Measurements from ENCODE around the gene EPB41L1.

DNA sequence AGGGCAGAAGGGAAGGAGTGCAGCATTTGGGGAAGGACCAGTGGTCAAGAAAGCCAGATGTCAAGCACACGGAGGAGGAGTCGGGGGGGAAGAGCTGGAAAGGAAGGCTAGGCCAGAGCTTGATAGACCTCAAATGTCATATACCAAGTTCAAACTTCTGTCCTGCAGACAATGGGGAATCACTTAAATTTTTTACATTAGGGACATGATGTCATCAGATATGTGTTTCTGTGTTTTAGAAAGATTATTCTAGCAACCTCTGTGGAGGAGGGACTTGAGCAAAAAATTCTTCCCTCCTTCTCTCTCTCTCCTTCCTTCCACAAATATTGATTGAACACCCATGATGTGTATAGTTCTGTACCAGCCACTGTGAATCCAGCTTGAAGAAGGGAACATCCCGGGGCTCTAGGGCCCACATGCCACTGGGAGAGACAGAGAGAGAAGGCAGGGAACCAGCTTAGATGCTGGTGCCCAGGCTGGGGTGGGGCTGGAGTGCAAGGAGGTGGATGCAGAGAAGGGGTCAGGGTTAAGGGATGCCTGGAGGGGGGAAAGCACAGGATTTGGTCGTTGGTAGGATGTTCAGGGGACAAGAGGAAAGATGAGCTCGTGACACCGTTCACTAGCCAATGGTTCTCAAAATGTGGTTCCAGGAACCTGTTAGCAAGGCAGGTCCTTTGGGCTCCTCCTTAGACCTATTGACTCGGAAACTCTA is 61.9 kb downstream of the EPB41L1 start:
- TF ChIP-seq ARNT (IDR thresholded peaks at IDR 0.05) = no peak
- TF ChIP-seq FOXA1 (IDR thresholded peaks at IDR 0.05) = no peak
- no peak for TF ChIP-seq SUZ12 (IDR thresholded peaks at IDR 0.05)
- no peak for TF ChIP-seq HDGF (IDR thresholded peaks at IDR 0.05; ENCODE audit: borderline replicate concordance)
- no peak for TF ChIP-seq SP1 (IDR thresholded peaks at IDR 0.05)
- no peak for TF ChIP-seq FOXM1 (IDR thresholded peaks at IDR 0.05; ENCODE audit: borderline replicate concordance)
- no peak for TF ChIP-seq FOXK2 (IDR thresholded peaks at IDR 0.05)
- no peak for TF ChIP-seq BHLHE40 (IDR thresholded peaks at IDR 0.05; ENCODE audit: borderline replicate concordance)
- TF ChIP-seq LEF1 (IDR thresholded peaks at IDR 0.05; ENCODE audit: borderline replicate concordance) = no peak
